NCI-H1105 treated with DMSO at 0.1 percent for 48 hours (cell line): ENCODE data around the gene MYO19.

Experiments
- DNase-seq: peaks from one replicate; lab custom pipeline; 2025; lab: John Stamatoyannopoulos, UW

MYO19 gene

GRCh38 chr17:36534840-36535668 lies at the start of gene MYO19, which contains the start of gene PIGW:
Gene MYO19 (minus strand): TSS chr17:36534868. CDS start chr17:36532538, 2,330 bp downstream.
Gene PIGW (plus strand): TSS chr17:36534987. CDS start chr17:36537102, 2,115 bp downstream.
- peak; percentile 81 for DNase-seq

- no peak for DNase-seq
Observed at GRCh38 chr17:36583787-36584186, 49.1 kb upstream of the MYO19 start.

- no peak for DNase-seq
Observed at GRCh38 chr17:36578671-36579070, 44.0 kb upstream of the MYO19 start.

GRCh38 chr17:36576793-36577192 lies 42.1 kb upstream of the MYO19 start:
- no peak for DNase-seq

- DNase-seq: no peak
Observed at GRCh38 chr17:36575028-36575427, 40.4 kb upstream of the MYO19 start.

- no peak for DNase-seq
Observed at GRCh38 chr17:36566081-36566480, 31.4 kb upstream of the MYO19 start.

GRCh38 chr17:36553459-36553858 lies 18.8 kb upstream of the MYO19 start:
- DNase-seq: no peak

- no peak for DNase-seq
Observed at GRCh38 chr17:36550491-36551417, 16.1 kb upstream of the MYO19 start.

GRCh38 chr17:36547776-36548175 lies 13.1 kb upstream of the MYO19 start:
- no peak for DNase-seq

GRCh38 chr17:36546418-36547093 lies 11.9 kb upstream of the MYO19 start:
- DNase-seq: no peak

GRCh38 chr17:36545465-36546417 lies 11.1 kb upstream of the MYO19 start:
- DNase-seq: peak; percentile 86

- DNase-seq: peak; percentile 74
Observed at GRCh38 chr17:36545077-36545464, 10.4 kb upstream of the MYO19 start.

- DNase-seq: peak; percentile 75
Observed at GRCh38 chr17:36544307-36545076, 9.8 kb upstream of the MYO19 start, which contains the start of gene GGNBP2. Gene GGNBP2 (plus strand): TSS chr17:36544919. CDS start chr17:36545725, 806 bp downstream.

GRCh38 chr17:36544044-36544306 lies 9.3 kb upstream of the MYO19 start:
- peak; percentile 3 for DNase-seq

GRCh38 chr17:36542755-36543154 lies 8.1 kb upstream of the MYO19 start:
- DNase-seq: no peak

- DNase-seq: no peak
Observed at GRCh38 chr17:36540696-36541095, 6.0 kb upstream of the MYO19 start.

GRCh38 chr17:36535669-36536081 lies 1.0 kb upstream of the MYO19 start:
- no peak for DNase-seq

GRCh38 chr17:36533935-36534839 lies 481 bp downstream of the MYO19 start:
- peak; percentile 60 for DNase-seq

GRCh38 chr17:36532435-36532975 lies 2.2 kb downstream of the MYO19 start:
- DNase-seq: no peak
